HG02571 (cell line): Measurements from ENCODE around the gene PDGFA.

Experiments used
- ATAC-seq: cut with Tn5 transposase; IDR thresholded peaks from one replicate; pipeline ENCODE4 v1.9.1; 2021; ENCODE audit warnings: mild to moderate bottlenecking, moderate library complexity; ENCODE audit not compliant: unreplicated experiment

PDGFA gene

GRCh38 chr7:537911-538634 lies 18.4 kb upstream of the PDGFA start:
- no peak for ATAC-seq

GRCh38 chr7:536231-536630 lies 16.6 kb upstream of the PDGFA start:
- no peak for ATAC-seq

- no peak for ATAC-seq
Measured at GRCh38 chr7:534959-535358, 15.3 kb upstream of the PDGFA start.

GRCh38 chr7:534075-534474 lies 14.4 kb upstream of the PDGFA start:
- ATAC-seq, result no peak

- ATAC-seq, result no peak
Measured at GRCh38 chr7:533266-533665, 13.6 kb upstream of the PDGFA start.

GRCh38 chr7:532379-533143 lies 12.9 kb upstream of the PDGFA start:
- ATAC-seq, result no peak

GRCh38 chr7:531777-532176 lies 12.1 kb upstream of the PDGFA start:
- no peak for ATAC-seq

GRCh38 chr7:528451-528850 lies 8.8 kb upstream of the PDGFA start:
- ATAC-seq, result no peak

- ATAC-seq, result no peak
Measured at GRCh38 chr7:527723-528122, 8.1 kb upstream of the PDGFA start.

- no peak for ATAC-seq
Measured at GRCh38 chr7:526460-527034, 6.9 kb upstream of the PDGFA start.

GRCh38 chr7:525740-526139 lies 6.1 kb upstream of the PDGFA start:
- ATAC-seq, result no peak

GRCh38 chr7:524800-525199 lies 5.2 kb upstream of the PDGFA start:
- ATAC-seq, result no peak

- ATAC-seq, result no peak
Measured at GRCh38 chr7:523347-524336, 4.0 kb upstream of the PDGFA start.

GRCh38 chr7:522951-523314 lies 3.3 kb upstream of the PDGFA start:
- no peak for ATAC-seq

GRCh38 chr7:522071-522950 lies 2.7 kb upstream of the PDGFA start:
- no peak for ATAC-seq

GRCh38 chr7:521221-522070 lies 1.8 kb upstream of the PDGFA start:
- ATAC-seq, result no peak

- no peak for ATAC-seq
Measured at GRCh38 chr7:520503-521161, 986 bp upstream of the PDGFA start.

- ATAC-seq, result no peak
Measured at GRCh38 chr7:518630-519483, 789 bp downstream of the PDGFA start.
